NCI-H146 (cell line): ENCODE data around the gene DKK3.

ENCODE experiments used
- DNase-seq: peaks from one replicate; lab custom pipeline; 2025; lab: John Stamatoyannopoulos, UW

Gene DKK3

GRCh38 chr11:11966826-11967668, 41.4 kb downstream of the DKK3 start:
- peak; percentile 70 for DNase-seq

DNA sequence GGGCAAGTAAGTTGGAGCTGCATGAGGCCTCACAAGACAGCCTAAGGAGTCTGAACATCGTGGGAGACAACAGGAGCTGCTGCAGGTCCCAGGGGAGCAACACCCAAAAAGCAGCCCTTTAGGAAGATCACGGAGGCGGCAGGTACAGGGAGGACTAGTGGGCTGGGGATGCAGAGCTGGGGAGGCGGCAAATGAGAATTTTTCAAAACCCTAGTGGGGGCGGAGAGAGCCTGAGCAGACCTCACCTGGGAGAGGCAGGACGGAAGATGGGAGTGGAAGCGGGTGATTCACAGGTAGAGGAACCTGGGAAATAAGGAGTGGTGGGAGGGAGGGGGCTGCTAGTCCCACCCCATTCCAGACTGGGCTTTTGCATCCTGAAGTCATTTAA, 42.1 kb downstream of the DKK3 start:
- DNase-seq = no peak

DNA sequence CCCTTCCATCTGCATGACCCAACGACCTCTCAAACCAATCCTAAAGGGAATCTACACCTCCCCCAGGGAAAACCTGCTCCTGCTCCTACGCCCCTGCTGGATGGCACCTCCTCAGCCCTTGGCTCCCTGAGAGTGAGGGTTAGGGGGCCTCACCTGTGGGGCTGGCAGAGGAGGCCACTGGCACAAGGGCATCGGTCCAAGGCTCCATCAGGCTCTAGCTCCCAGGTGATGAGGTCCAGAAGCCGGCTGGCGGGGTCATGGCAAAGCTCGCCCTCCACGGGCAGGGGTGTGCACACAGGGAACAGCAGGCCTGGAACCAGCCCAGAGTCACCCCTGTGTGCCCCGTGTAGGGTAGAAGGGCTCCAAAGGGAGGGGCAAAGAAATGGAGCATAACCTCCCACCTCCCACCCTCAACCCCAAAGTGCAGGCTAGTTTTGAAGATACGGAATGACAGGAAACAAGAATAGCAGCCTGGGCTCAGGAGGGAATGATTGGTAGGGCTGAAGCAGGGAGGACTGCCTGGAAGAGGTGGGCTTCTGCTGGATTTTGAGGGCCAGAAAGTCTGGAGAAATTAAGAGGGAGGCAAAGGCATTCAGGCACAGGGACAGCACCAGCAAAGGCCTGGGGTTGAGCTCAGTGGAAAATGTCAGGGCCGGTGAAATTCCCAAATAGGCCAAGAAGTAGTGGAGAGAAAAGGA, 42.6 kb downstream of the DKK3 start:
- DNase-seq = no peak

DNA sequence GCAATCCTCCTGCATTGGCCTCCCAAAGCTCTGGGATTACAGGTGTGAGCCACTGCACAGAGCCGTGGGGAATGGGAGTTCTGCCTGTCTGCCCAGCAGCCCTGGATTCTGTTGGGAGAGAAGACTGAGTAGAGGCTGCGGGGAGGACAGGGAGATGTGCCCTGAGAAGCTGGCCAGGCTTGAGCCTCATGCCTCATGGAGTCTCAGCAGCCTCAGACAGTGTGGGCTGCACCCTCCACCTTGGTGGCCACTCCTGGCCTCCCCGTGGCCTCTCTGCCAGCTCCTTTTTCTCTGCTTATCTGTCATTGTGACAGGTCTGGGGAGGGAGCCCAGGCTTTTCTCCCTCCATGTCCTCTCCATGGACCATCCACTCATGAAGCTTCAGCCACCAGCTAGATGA, 43.2 kb downstream of the DKK3 start:
- no peak for DNase-seq

- no peak for DNase-seq
These were observed 43.7 kb downstream of the DKK3 start for GRCh38 chr11:11964774-11965150.

- DNase-seq = no peak
These were observed 44.3 kb downstream of the DKK3 start for GRCh38 chr11:11963842-11964773.

DNA sequence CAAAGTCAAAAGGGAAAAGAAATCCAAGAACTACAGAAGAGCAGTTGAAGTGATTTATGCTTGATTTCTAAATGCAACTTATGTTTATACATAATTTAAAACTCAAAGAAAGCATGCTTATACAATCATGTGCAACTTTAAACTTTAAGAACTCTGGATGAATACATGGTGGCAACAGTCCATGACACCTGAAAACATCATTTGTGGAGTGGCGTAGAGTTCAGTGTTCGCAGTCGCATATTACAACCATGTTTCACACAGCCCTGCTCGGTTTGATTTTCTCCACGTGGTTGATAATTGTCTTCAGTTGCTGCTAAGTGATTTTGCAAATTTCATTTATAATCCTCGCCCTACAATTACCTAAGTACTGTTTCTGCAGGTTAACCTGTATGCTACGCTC, 45.4 kb downstream of the DKK3 start:
- DNase-seq = no peak

DNA sequence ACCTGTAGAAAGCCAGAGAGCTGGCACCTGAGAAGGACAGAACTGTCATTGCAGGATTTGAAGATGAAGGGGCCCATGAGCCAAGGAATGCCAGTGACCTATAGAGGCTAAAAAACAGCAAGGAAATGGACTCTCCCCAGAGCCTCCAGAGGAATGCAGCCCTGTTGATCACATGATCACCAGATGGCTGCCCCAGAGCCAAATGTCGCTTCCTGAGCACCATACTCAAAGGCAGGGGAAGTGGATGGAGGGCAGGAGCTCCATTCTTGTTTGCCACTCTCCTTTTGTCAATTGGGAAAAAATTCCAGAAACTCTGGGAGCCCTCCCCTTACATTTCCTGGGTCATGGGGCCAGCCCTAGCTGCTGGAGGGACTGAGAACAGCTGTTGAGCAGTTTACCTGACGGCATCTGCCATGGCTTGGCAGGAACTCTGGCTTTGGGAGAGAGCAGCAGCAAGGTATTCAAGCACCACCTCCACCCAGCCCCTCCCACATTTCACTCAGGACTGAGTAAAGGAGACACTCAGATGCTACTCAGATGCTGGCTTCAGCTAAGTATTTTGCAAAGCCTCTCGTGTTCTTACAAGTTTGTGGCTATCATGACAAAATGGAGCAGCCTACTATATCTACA, 46.9 kb downstream of the DKK3 start:
- no peak for DNase-seq

DNA sequence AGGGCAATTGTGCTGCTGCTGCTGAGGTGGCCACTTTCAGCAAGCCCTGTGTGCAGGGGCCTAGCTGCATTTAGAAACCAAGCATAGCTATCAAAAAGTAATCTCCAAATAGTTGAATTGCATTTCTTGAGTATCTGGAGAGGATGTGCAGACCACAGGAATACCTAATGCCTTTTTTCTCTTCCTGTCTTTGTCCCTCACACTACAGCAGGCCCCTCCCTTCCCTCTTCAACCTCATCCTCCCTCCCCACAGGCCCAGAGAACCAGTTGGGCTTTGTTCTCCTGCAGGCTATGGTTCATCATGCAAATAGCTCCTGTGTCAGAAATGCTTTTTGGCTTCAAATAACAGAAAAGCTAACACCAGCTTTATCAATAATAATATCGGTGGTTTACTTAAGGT, 47.7 kb downstream of the DKK3 start:
- no peak for DNase-seq

DNA sequence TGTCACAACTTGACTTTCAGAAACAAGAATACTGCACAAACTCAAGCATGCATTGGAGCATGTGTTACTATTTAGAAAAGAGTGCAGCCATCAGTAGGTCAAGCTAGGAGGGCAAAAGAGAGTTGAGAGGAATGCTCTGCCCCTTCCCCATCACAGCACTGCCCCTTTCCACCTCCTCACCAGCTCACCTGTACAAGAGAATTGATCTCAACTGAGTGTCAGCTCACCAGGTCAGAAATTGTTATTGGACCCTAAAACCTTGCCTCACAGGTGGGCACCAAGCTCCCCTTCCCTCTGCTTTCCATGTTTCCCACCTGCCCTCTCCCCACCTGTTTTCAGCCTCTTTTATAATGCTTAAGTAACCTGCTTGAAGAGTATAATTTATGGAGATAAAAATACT, 48.8 kb downstream of the DKK3 start:
- DNase-seq = no peak

GRCh38 chr11:11958403-11959231, 49.8 kb downstream of the DKK3 start:
- no peak for DNase-seq

DNA sequence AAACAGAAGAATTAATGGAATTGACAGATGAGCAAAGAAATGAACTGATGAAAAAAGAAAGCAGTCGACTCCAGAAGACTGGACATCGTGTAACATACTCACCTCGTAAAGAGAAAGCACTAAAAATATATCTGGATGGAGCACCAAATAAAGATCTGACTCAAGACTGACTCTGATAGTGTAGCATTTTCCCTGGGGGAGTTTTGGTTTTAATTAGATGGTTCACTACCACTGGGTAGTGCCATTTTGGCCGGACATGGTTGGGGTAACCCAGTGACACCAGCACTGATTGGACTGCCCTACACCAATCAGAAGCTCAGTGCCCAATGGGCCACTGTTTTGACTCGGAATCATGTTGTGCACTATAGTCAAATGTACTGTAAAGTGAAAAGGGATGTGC, 52.4 kb downstream of the DKK3 start:
- no peak for DNase-seq

GRCh38 chr11:11952036-11952435, 56.4 kb downstream of the DKK3 start:
- no peak for DNase-seq

- DNase-seq = no peak
These were observed 58.9 kb downstream of the DKK3 start for GRCh38 chr11:11949482-11949881.

DNA sequence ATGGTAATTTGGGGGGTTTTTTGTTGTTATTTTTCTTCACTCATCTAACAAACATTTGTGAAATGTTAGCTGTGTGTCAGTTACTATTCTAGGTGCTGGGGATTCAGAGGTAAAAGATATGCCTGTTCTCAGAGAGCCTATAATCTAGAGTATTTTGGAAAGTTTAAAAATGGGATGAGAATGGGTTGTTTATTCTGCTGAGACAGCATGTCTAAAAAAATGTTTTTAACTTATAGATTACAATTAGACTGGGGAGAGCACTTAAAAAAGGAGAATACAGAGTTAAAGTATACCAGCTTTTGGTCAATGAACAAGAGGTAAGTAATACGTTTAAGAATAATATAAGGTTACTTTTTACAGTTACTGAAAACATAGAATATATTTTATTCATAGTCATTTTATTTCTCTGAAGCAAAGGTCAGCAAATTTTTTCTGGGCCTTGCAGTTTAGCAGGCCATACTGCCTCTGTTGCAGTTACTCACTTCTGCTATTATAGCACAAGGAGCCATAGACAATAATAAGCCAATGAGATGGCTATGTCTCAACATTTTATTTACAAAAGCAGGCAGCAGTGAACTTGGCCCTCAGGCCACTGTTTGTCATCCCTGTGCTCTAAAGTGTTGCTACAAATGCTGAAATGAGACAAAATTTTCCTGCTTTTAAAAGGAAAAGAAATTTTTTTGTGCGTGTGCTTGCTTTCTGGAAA, 60.0 kb downstream of the DKK3 start:
- DNase-seq = no peak

- DNase-seq = no peak
These were observed 60.6 kb downstream of the DKK3 start for GRCh38 chr11:11947825-11948224.

GRCh38 chr11:11946878-11947277, 61.5 kb downstream of the DKK3 start:
- no peak for DNase-seq

DNA sequence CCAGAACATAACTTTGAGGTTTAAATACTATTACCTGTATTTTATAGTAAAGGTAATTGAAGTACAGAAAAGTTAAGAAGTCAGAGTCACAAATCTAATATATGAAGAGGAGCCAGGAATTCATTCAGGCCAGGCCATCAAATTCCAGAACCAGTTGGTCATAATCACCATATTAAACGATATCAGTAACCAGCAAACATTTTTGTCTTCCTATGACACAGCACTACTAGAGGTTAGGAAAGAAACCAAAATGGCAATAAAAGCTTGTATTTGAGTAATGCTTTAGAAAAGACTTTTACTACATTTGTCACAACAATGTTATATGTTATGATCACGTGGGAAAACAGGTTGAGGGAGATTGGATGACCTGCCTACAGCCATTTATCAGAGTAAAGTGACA, 62.2 kb downstream of the DKK3 start:
- DNase-seq = no peak

- no peak for DNase-seq
These were observed 64.0 kb downstream of the DKK3 start for GRCh38 chr11:11944444-11944843.

- DNase-seq = no peak
These were observed 65.8 kb downstream of the DKK3 start for GRCh38 chr11:11942668-11943067.

- peak; percentile 55 for DNase-seq
These were observed 67.9 kb downstream of the DKK3 start for GRCh38 chr11:11940551-11940950.
